ENCODE measurements around the gene LRFN2.

LRFN2 gene

DNA sequence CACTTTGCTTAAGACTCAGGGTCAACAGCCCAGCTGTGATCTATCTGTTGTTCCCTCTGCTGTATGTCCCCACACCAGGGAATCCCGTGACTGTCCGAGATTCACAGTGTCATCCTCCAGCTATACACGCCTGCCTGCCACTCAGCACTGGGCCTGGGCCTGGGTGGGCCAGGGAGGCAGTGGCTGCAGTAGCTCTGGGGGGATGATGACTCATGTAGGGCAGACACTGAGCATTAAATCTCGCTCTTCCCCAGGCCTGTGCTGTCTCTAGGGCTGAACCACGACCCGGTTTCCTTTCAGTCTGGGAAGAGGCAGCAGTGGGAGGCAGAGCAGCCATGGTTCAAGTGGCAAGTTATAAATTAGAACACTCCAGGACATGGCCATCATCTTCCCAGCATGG, 173.9 kb downstream of the LRFN2 start:
- no peak overlapping the region for H3K27ac ChIP-seq
- CTCF ChIA-PET = no interaction called here
- POLR2A ChIA-PET (ENCODE audit: low non-redundant PET) = no interaction called here
- TF ChIP-seq, protein P1, sequence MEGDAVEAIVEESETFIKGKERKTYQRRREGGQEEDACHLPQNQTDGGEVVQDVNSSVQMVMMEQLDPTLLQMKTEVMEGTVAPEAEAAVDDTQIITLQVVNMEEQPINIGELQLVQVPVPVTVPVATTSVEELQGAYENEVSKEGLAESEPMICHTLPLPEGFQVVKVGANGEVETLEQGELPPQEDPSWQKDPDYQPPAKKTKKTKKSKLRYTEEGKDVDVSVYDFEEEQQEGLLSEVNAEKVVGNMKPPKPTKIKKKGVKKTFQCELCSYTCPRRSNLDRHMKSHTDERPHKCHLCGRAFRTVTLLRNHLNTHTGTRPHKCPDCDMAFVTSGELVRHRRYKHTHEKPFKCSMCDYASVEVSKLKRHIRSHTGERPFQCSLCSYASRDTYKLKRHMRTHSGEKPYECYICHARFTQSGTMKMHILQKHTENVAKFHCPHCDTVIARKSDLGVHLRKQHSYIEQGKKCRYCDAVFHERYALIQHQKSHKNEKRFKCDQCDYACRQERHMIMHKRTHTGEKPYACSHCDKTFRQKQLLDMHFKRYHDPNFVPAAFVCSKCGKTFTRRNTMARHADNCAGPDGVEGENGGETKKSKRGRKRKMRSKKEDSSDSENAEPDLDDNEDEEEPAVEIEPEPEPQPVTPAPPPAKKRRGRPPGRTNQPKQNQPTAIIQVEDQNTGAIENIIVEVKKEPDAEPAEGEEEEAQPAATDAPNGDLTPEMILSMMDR (conservative IDR thresholded peaks at IDR 0.05; ENCODE audit: low read depth) = no peak
- DNase-seq (ENCODE audit: low spot score) = no peak

DNA sequence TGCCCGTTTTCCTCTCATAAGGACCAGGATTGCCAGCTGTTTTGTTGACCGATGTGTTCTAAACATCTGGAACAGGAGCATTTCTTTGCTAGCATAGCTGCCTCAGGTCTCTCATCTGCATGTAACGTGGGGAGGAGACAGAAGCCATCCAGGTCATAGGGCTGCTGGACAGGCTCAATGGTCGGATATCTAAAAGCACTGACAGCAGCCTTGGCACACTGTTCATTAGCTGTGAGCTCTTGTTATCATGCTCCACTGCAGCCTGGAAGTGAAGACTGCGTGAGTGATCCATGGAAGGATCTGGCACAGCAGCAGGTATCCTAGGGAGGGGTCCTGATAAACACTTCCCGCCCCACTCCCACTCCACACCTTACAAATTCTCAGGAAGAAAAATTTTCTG, 175.3 kb downstream of the LRFN2 start:
- no peak overlapping the region for H3K27ac ChIP-seq
- TF ChIP-seq, protein P1 (conservative IDR thresholded peaks at IDR 0.05; ENCODE audit: low read depth) = no peak
- POLR2A ChIA-PET (ENCODE audit: low non-redundant PET) = no interaction called here
- DNase-seq (ENCODE audit: low spot score) = no peak
- CTCF ChIA-PET = no interaction called here

DNA sequence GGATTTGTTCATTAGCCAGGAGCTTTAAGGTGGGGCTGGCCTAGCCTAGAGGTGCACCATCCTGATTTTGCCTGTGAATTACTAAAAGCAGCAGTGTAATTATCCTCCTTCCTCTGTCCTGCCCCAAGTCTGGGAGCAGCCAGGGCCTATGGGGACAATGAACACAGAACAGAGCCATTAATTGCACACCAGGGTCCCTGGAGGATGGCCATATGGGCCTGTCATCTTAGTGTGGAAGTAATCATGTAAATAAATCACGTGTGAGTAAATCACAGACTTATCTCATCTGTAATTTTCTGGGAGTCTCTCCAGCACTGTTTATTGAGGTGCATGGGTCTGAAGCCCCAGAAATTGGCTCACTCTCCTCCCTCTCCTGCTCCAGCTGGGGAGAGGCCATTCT, 176.3 kb downstream of the LRFN2 start:
- no peak overlapping the region for H3K27ac ChIP-seq
- ChIA-PET POLR2A (ENCODE audit: low non-redundant PET) (no interaction called here), CTCF (no interaction called here)
- TF ChIP-seq, protein P1 (conservative IDR thresholded peaks at IDR 0.05; ENCODE audit: low read depth) = no peak
- no peak for DNase-seq (ENCODE audit: low spot score)

DNA sequence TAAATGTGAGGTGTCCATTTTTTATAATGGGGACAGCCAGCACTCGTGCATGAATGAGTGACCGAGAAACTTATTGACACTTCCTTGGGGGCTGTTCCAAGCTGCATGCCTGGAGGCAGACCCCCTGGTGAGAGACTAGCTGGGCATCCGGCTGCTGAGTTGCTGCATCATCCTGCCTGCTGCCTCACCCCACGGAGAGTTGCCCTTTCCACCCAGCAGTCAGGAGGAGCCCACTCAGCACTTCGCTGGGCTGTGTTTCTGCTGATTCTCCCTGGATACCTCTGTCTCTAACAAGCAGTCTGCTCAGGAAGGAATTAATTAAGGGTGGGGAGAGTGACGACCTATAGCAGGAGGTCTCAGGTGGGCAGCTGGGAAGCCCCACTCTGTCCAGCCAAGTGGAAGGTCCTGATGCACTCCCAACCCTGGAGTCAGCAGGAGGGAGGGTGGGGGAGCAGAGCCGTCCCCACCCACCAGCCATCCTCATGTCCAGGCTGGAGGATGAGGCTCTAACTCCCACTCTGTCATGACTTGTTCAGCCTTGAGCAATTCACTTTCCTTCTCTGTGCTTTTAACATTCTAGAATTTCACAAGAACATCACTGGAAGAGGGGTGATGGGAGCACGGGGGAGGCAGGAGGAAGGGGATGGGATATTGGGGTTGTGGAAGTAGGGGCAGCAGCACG, 177.3 kb downstream of the LRFN2 start:
- no peak for DNase-seq (ENCODE audit: low spot score)
- ChIA-PET POLR2A (ENCODE audit: low non-redundant PET) (no interaction called here), CTCF (no interaction called here)
- H3K27ac ChIP-seq = no peak overlapping the region
- TF ChIP-seq, protein P1 (conservative IDR thresholded peaks at IDR 0.05; ENCODE audit: low read depth) = no peak

DNA sequence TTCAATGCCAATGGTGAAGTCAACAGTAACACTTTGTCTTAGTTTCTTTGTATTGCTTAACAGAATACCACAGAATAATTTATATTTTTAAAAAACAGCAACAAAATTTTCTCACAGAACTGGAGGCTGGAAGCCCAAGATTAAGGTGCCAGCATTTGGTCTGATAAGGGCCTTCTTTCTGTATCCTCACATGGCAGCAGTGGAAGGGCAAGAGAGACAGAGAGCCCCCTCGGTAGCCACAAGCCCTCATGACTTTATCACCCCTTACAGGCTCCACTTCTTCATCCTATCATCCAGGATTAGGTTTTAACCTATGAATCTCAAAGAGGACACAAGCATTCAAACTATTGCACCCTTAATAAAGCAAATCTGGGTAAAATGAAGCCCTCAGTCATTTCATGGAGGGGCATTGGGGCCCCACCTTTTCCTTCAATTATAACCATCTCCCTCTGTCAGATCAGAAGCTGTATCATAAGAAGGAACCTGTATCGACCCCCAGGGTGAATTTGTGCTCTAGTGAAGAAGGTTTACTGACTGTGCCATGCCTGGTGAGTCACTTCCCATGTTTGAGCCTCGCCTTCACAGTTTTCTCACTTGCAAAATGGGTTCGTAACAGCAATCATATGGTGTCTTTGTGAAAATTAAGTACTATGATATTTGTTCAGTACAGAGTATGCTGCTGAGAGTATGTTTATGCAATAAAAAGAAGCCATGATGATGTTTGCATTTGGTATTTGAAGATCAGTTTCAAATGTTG, 178.2 kb downstream of the LRFN2 start:
- H3K27ac ChIP-seq = no peak overlapping the region
- POLR2A ChIA-PET (ENCODE audit: low non-redundant PET) = no interaction called here
- TF ChIP-seq, protein P1 (conservative IDR thresholded peaks at IDR 0.05; ENCODE audit: low read depth) = no peak
- CTCF ChIA-PET = no interaction called here
- DNase-seq (ENCODE audit: low spot score) = no peak

DNA sequence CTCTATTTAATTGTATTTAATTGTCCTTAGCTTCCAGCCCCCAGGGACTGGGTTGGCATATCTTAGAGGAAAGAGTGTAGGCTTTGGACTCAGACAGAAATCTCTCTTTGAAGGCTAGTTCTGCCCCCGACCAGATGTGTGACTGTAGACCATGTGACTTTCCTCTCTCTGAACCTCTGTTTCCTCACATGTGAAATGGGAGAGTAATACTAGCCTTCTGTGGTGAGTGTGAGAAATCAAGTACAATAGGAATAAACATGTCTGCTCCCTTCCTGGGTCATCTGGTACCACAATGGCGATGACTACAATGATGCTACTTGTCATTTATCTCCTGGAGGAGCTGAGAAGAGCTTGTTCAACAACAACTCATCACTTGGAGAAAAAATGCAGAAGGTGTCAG, 179.9 kb downstream of the LRFN2 start:
- TF ChIP-seq, protein P1 (conservative IDR thresholded peaks at IDR 0.05; ENCODE audit: low read depth) = no peak
- ChIA-PET POLR2A (ENCODE audit: low non-redundant PET) (no interaction called here), CTCF (no interaction called here)
- H3K27ac ChIP-seq = no peak overlapping the region
- DNase-seq (ENCODE audit: low spot score) = no peak
